Karpas-422 (cell line): ENCODE measurements around the gene ANP32A. TPM values are rescaled to one million over a fixed set of nuclear protein-coding genes. Genes with fewer than 3 reads are reported as not detected.

Experiments
- DNase-seq: peaks from one replicate; pipeline ENCODE4 v3.0.0-alpha.2; 2015
- H2AFZ ChIP-seq: fragments of 200-600 bp; sonication (generic); 2 replicates; pipeline ENCODE4 v1.6.1; 2014; ENCODE audit warnings: antibody characterized with exemption, low read length, mixed read lengths
- H3K27ac ChIP-seq: fragments of 200-600 bp; sonication (generic); 2 replicates; pipeline ENCODE4 v1.5.1; 2014; ENCODE audit warnings: mild to moderate bottlenecking, low read length, moderate library complexity
- H3K27me3 ChIP-seq: fragments of 200-600 bp; sonication (generic); 2 replicates; pipeline ENCODE4 v1.6.1; 2014; ENCODE audit warnings: low read length, mixed read lengths
- H3K36me3 ChIP-seq: fragments of 200-600 bp; sonication (generic); 2 replicates; pipeline ENCODE4 v1.6.1; 2014; ENCODE audit warnings: low read length, mixed read lengths; ENCODE audit not compliant: insufficient read depth
- H3K4me1 ChIP-seq: fragments of 200-600 bp; sonication (generic); 2 replicates; pipeline ENCODE4 v1.6.1; 2014; ENCODE audit warnings: mild to moderate bottlenecking, low read length, mixed read lengths
- H3K4me2 ChIP-seq: fragments of 200-600 bp; sonication (generic); 2 replicates; pipeline ENCODE4 v1.6.1; 2014; ENCODE audit warnings: low read length, low read depth, mild to moderate bottlenecking; ENCODE audit not compliant: poor library complexity, severe bottlenecking
- H3K4me3 ChIP-seq: fragments of 200-600 bp; sonication (generic); 2 replicates; pipeline ENCODE4 v1.5.1; 2014; ENCODE audit warnings: mild to moderate bottlenecking, antibody characterized with exemption, low read length, mixed read lengths
- H3K79me2 ChIP-seq: fragments of 200-600 bp; sonication (generic); 2 replicates; pipeline ENCODE4 v1.6.1; 2014; ENCODE audit warnings: mild to moderate bottlenecking, low read length, mixed read lengths
- H3K9ac ChIP-seq: fragments of 200-600 bp; sonication (generic); 2 replicates; pipeline ENCODE4 v1.6.0; 2014; ENCODE audit warnings: low read length
- H3K9me2 ChIP-seq: fragments of 200-600 bp; sonication (generic), shearing (Covaris generic); replicated peaks from 2 replicates; pipeline ENCODE4 v1.6.0; 2014; ENCODE audit warnings: mild to moderate bottlenecking, low read length, moderate library complexity; ENCODE audit not compliant: insufficient read depth
- H3K9me3 ChIP-seq: fragments of 300-700, 200-600 bp; sonication (generic); 2 replicates; pipeline ENCODE4 v1.6.1; 2014; ENCODE audit warnings: low read length, mixed read lengths
- H4K20me1 ChIP-seq: fragments of 200-600 bp; sonication (generic); 2 replicates; pipeline ENCODE4 v1.6.1; 2014; ENCODE audit warnings: mild to moderate bottlenecking, antibody characterized with exemption, low read length, low read depth; ENCODE audit not compliant: insufficient read depth
- total RNA-seq: library from RNA; depleted of rRNA; stranded (reverse); fragments of >200 nt; shearing (Covaris generic); gene quantifications from 2 replicates; pipeline ENCODE4 v1.2.3, GENCODE V29; 2014; ENCODE audit warnings: low replicate concordance

ANP32A gene
- total RNA-seq, 1 experiment from 2014 or later = 99.5 TPM

GRCh38 chr15:68800875-68801274 is 19.8 kb downstream of the ANP32A start:
- H3K79me2 ChIP-seq = peaks cover 100% of the 10 kb centered on the region
- no peaks in the 10 kb centered on the region for H3K9me3 ChIP-seq
- H4K20me1 ChIP-seq = peaks cover 84% of the 10 kb centered on the region
- H2AFZ ChIP-seq = no peak overlapping the region
- no peaks in the 10 kb centered on the region for H3K9me2 ChIP-seq
- no peak overlapping the region for H3K4me3 ChIP-seq
- no peak overlapping the region for H3K27ac ChIP-seq
- H3K4me1 ChIP-seq = peaks cover 56% of the 10 kb centered on the region
- H3K9ac ChIP-seq = no peak overlapping the region
- DNase-seq = no peak
- H3K36me3 ChIP-seq = peaks cover 9% of the 10 kb centered on the region; the same call in 1 of the 2 replicates
- H3K27me3 ChIP-seq = no peaks in the 10 kb centered on the region
- H3K4me2 ChIP-seq = no peak overlapping the region

GRCh38 chr15:68798346-68799094 is 22.2 kb downstream of the ANP32A start:
- H3K4me1 ChIP-seq = peaks cover 56% of the 10 kb centered on the region
- peaks cover 6% of the 10 kb centered on the region; the same call in 1 of the 2 replicates for H3K36me3 ChIP-seq
- no peaks in the 10 kb centered on the region for H3K9me2 ChIP-seq
- H4K20me1 ChIP-seq = peaks cover 94% of the 10 kb centered on the region
- H3K79me2 ChIP-seq = peaks cover 100% of the 10 kb centered on the region
- H3K4me2 ChIP-seq = no peak overlapping the region
- no peak overlapping the region for H2AFZ ChIP-seq
- H3K27me3 ChIP-seq = no peaks in the 10 kb centered on the region
- H3K4me3 ChIP-seq = no peak overlapping the region
- H3K27ac ChIP-seq = no peak overlapping the region
- H3K9ac ChIP-seq = no peak overlapping the region
- peak; percentile 56 for DNase-seq
- no peaks in the 10 kb centered on the region for H3K9me3 ChIP-seq

- H3K4me2 ChIP-seq = no peak overlapping the region
- H4K20me1 ChIP-seq = peaks cover 95% of the 10 kb centered on the region
- H3K79me2 ChIP-seq = peaks cover 100% of the 10 kb centered on the region
- peaks cover 53% of the 10 kb centered on the region for H3K4me1 ChIP-seq
- H3K9me3 ChIP-seq = no peaks in the 10 kb centered on the region
- H3K27me3 ChIP-seq = no peaks in the 10 kb centered on the region
- no peak overlapping the region for H3K4me3 ChIP-seq
- H3K9ac ChIP-seq = no peak overlapping the region
- H3K9me2 ChIP-seq = no peaks in the 10 kb centered on the region
- no peak overlapping the region for H2AFZ ChIP-seq
- no peak overlapping the region for H3K27ac ChIP-seq
- H3K36me3 ChIP-seq = peaks cover 6% of the 10 kb centered on the region; the same call in 1 of the 2 replicates
- DNase-seq = no peak
These were observed 22.9 kb downstream of the ANP32A start for GRCh38 chr15:68797599-68798345.

GRCh38 chr15:68797191-68797590 is 23.5 kb downstream of the ANP32A start:
- H3K9ac ChIP-seq = no peak overlapping the region
- peaks cover 100% of the 10 kb centered on the region for H3K79me2 ChIP-seq
- no peak overlapping the region for H2AFZ ChIP-seq
- H3K4me1 ChIP-seq = peaks cover 52% of the 10 kb centered on the region
- H3K36me3 ChIP-seq = peaks cover 6% of the 10 kb centered on the region; the same call in 1 of the 2 replicates
- DNase-seq = no peak
- no peaks in the 10 kb centered on the region for H3K9me3 ChIP-seq
- H3K27ac ChIP-seq = no peak overlapping the region
- no peak overlapping the region for H3K4me3 ChIP-seq
- H4K20me1 ChIP-seq = peaks cover 95% of the 10 kb centered on the region
- no peaks in the 10 kb centered on the region for H3K27me3 ChIP-seq
- H3K9me2 ChIP-seq = no peaks in the 10 kb centered on the region
- no peak overlapping the region for H3K4me2 ChIP-seq

- Histone ChIP-seq H3K9me3 (no peaks in the 10 kb centered on the region), H3K4me3 (no peak overlapping the region), H3K4me2 (no peak overlapping the region), H2AFZ (no peak overlapping the region), H3K36me3 (peaks cover 6% of the 10 kb centered on the region; the same call in 1 of the 2 replicates), H3K27me3 (no peaks in the 10 kb centered on the region), H3K9me2 (no peaks in the 10 kb centered on the region), H3K27ac (no peak overlapping the region), H3K79me2 (peaks cover 100% of the 10 kb centered on the region), H4K20me1 (peaks cover 95% of the 10 kb centered on the region), H3K9ac (no peak overlapping the region), H3K4me1 (peaks cover 49% of the 10 kb centered on the region)
- DNase-seq = no peak
These were observed 24.1 kb downstream of the ANP32A start for GRCh38 chr15:68796576-68796975.

GRCh38 chr15:68795298-68795848 is 25.3 kb downstream of the ANP32A start:
- H4K20me1 ChIP-seq = peaks cover 97% of the 10 kb centered on the region
- H3K79me2 ChIP-seq = peaks cover 100% of the 10 kb centered on the region
- H3K9ac ChIP-seq = no peak overlapping the region
- H3K36me3 ChIP-seq = peaks cover 6% of the 10 kb centered on the region; the same call in 1 of the 2 replicates
- no peak overlapping the region for H3K4me3 ChIP-seq
- no peak overlapping the region for H3K4me2 ChIP-seq
- H3K9me3 ChIP-seq = no peaks in the 10 kb centered on the region
- H3K27me3 ChIP-seq = no peaks in the 10 kb centered on the region
- no peak for DNase-seq
- H3K27ac ChIP-seq = no peak overlapping the region
- H3K4me1 ChIP-seq = peaks cover 39% of the 10 kb centered on the region
- H3K9me2 ChIP-seq = no peaks in the 10 kb centered on the region
- H2AFZ ChIP-seq = no peak overlapping the region

GRCh38 chr15:68794863-68795262 is 25.8 kb downstream of the ANP32A start:
- H3K36me3 ChIP-seq = peaks cover 6% of the 10 kb centered on the region; the same call in 1 of the 2 replicates
- no peaks in the 10 kb centered on the region for H3K27me3 ChIP-seq
- no peak for DNase-seq
- peaks cover 34% of the 10 kb centered on the region for H3K4me1 ChIP-seq
- peaks cover 97% of the 10 kb centered on the region for H4K20me1 ChIP-seq
- no peak overlapping the region for H2AFZ ChIP-seq
- no peak overlapping the region for H3K9ac ChIP-seq
- peaks cover 100% of the 10 kb centered on the region for H3K79me2 ChIP-seq
- no peaks in the 10 kb centered on the region for H3K9me3 ChIP-seq
- H3K9me2 ChIP-seq = no peaks in the 10 kb centered on the region
- H3K4me2 ChIP-seq = no peak overlapping the region
- no peak overlapping the region for H3K4me3 ChIP-seq
- no peak overlapping the region for H3K27ac ChIP-seq

- no peak overlapping the region for H3K27ac ChIP-seq
- H3K9me2 ChIP-seq = no peaks in the 10 kb centered on the region
- peaks cover 29% of the 10 kb centered on the region for H3K4me1 ChIP-seq
- 0 out of 2 replicates have a peak, but pooled peaks cover under 1% of the 10 kb centered on the region for H3K36me3 ChIP-seq
- H3K4me3 ChIP-seq = no peak overlapping the region
- H3K4me2 ChIP-seq = no peak overlapping the region
- H4K20me1 ChIP-seq = peaks cover 97% of the 10 kb centered on the region
- DNase-seq = no peak
- H3K79me2 ChIP-seq = peaks cover 100% of the 10 kb centered on the region
- H3K9me3 ChIP-seq = no peaks in the 10 kb centered on the region
- H2AFZ ChIP-seq = no peak overlapping the region
- H3K9ac ChIP-seq = no peak overlapping the region
- no peaks in the 10 kb centered on the region for H3K27me3 ChIP-seq
These were observed 26.4 kb downstream of the ANP32A start for GRCh38 chr15:68794307-68794706.
